SK-N-SH treated with all-trans-retinoic acid at 6 μM for 48 hours (cell line): ENCODE data around the gene ZSCAN31.

Experiments
- ATAC-seq: fragments of 200-7000 bp; cut with Tn5 transposase; 3 replicates; pipeline ENCODE4 v1.9.1; 2020; ENCODE audit warnings: mild to moderate bottlenecking, moderate library complexity
- BACH2 ChIP-seq: fragments of 250-450 bp; sonication (Bioruptor Pico); IDR thresholded peaks from 2 replicates; pipeline ENCODE4 v1.9.0; 2021; ENCODE audit warnings: mild to moderate bottlenecking, borderline replicate concordance
- CSDC2 ChIP-seq: fragments of 250-450 bp; sonication (Bioruptor Pico); IDR thresholded peaks from 2 replicates; pipeline ENCODE4 v1.5.0; 2020; ENCODE audit warnings: mild to moderate bottlenecking, moderate library complexity
- GLIS3 ChIP-seq: fragments of 250-450 bp; sonication (Bioruptor Pico); IDR thresholded peaks from 2 replicates; pipeline ENCODE4 v1.5.0; 2020; ENCODE audit warnings: mild to moderate bottlenecking, moderate library complexity
- ISL1 ChIP-seq: fragments of 250-450 bp; sonication (Bioruptor Pico); IDR thresholded peaks from 2 replicates; pipeline ENCODE4 v2.1.2; 2022; ENCODE audit warnings: mild to moderate bottlenecking, moderate library complexity
- OSR1 ChIP-seq: fragments of 250-450 bp; sonication (Bioruptor Pico); IDR thresholded peaks from 2 replicates; pipeline ENCODE4 v1.8.0; 2022; ENCODE audit warnings: moderate library complexity, mild to moderate bottlenecking, inconsistent platforms
- PPARA ChIP-seq: fragments of 250-450 bp; sonication (Bioruptor Pico); IDR thresholded peaks from 2 replicates; pipeline ENCODE4 v1.5.0; 2020; ENCODE audit warnings: mild to moderate bottlenecking, borderline replicate concordance
- RARB ChIP-seq: fragments of 250-450 bp; sonication (Bioruptor Pico); IDR thresholded peaks from 2 replicates; pipeline ENCODE4 v1.8.0; 2021; ENCODE audit warnings: mild to moderate bottlenecking, moderate library complexity
- SNAI2 ChIP-seq: fragments of 250-450 bp; sonication (Bioruptor Pico); IDR thresholded peaks from 2 replicates; pipeline ENCODE4 v1.5.0; 2020; ENCODE audit warnings: mild to moderate bottlenecking, moderate library complexity
- TCF4 ChIP-seq: fragments of 250-450 bp; sonication (Bioruptor Pico); IDR thresholded peaks from 2 replicates; pipeline ENCODE4 v1.8.0; 2021; ENCODE audit warnings: mild to moderate bottlenecking, moderate library complexity, borderline replicate concordance
- TOX ChIP-seq: fragments of 250-450 bp; sonication (Bioruptor Pico); IDR thresholded peaks from 2 replicates; pipeline ENCODE4 v1.8.0; 2021; ENCODE audit warnings: mild to moderate bottlenecking, moderate library complexity, borderline replicate concordance
- ZC3H10 ChIP-seq: fragments of 250-450 bp; sonication (Bioruptor Pico); IDR thresholded peaks from 2 replicates; pipeline ENCODE4 v1.5.1; 2021; ENCODE audit warnings: mild to moderate bottlenecking, moderate library complexity
- ZFP3 ChIP-seq: fragments of 250-450 bp; sonication (Bioruptor Pico); IDR thresholded peaks from 2 replicates; pipeline ENCODE4 v1.5.0; 2020; ENCODE audit warnings: mild to moderate bottlenecking, moderate library complexity
- ZNF565 ChIP-seq: fragments of 450-650 bp; formaldehyde crosslinking; conservative IDR thresholded peaks from 2 replicates; pipeline ENCODE4 v1.5.0; 2020; ENCODE audit warnings: low read depth, mild to moderate bottlenecking, moderate library complexity
- ZNF70 ChIP-seq: fragments of 450-650 bp; formaldehyde crosslinking; IDR thresholded peaks from 2 replicates; pipeline ENCODE4 v1.5.0; 2020; ENCODE audit warnings: mild to moderate bottlenecking, moderate library complexity
- TF ChIP-seq, protein P1 (sequence below): fragments of 250-450 bp; sonication (Bioruptor Pico); IDR thresholded peaks from 2 replicates; pipeline ENCODE4 v1.8.0; 2021; ENCODE audit warnings: low read depth, mild to moderate bottlenecking, moderate library complexity, borderline replicate concordance
- TF ChIP-seq, protein P2 (sequence below): fragments of 250-450 bp; sonication (Bioruptor Pico); IDR thresholded peaks from 2 replicates; pipeline ENCODE4 v1.5.1; 2020; ENCODE audit warnings: low read depth, mild to moderate bottlenecking, moderate library complexity
- TF ChIP-seq, protein P3 (sequence below): fragments of 250-450 bp; sonication (Bioruptor Pico); IDR thresholded peaks from 2 replicates; pipeline ENCODE4 v1.8.0; 2020; ENCODE audit warnings: mild to moderate bottlenecking, moderate library complexity, borderline replicate concordance
- TF ChIP-seq, protein P4 (sequence below): fragments of 250-450 bp; sonication (Bioruptor Pico); IDR thresholded peaks from 2 replicates; pipeline ENCODE4 v1.5.0; 2020; ENCODE audit warnings: mild to moderate bottlenecking, moderate library complexity
- TF ChIP-seq, protein P5 (sequence below): fragments of 250-450 bp; sonication (Bioruptor Pico); IDR thresholded peaks from 2 replicates; pipeline ENCODE4 v1.5.1; 2021; ENCODE audit warnings: mild to moderate bottlenecking, moderate library complexity

The ZSCAN31 gene

DNA sequence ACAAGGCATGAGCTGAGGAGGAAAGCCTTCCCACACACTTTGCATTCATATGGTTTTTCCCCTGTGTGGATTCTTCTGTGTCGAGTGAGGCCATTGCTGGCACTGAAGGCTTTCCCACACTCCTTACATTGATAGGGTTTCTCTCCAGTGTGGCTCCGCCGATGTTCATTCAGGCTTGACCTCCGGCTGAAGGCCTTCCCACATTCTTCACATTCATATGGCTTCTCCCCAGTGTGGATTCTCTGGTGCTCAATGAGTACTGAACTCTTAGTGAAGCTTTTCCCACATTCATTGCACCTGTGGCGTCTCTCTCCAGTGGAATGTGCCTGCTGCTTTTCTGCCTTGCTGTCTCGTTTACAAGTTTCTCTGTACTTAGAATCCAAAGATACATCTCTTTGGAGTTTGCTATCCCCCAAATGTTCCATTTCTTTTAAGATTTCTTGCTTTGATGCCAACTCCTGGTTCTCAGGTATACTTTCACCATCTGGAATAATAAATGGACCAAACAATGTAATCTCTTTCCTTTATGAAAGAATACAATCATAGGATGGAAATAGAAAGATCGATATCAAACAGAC, 9.5 kb downstream of the ZSCAN31 start:
- TF ChIP-seq, protein P1, sequence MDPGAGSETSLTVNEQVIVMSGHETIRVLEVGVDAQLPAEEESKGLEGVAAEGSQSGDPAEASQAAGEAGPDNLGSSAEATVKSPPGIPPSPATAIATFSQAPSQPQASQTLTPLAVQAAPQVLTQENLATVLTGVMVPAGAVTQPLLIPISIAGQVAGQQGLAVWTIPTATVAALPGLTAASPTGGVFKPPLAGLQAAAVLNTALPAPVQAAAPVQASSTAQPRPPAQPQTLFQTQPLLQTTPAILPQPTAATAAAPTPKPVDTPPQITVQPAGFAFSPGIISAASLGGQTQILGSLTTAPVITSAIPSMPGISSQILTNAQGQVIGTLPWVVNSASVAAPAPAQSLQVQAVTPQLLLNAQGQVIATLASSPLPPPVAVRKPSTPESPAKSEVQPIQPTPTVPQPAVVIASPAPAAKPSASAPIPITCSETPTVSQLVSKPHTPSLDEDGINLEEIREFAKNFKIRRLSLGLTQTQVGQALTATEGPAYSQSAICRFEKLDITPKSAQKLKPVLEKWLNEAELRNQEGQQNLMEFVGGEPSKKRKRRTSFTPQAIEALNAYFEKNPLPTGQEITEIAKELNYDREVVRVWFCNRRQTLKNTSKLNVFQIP (CRISPR knock-in tag), result no peak
- TF ChIP-seq TCF4 (CRISPR knock-in tag), result no peak
- TF ChIP-seq GLIS3 (CRISPR knock-in tag), result no peak
- no peak for TF ChIP-seq ZFP3 (CRISPR knock-in tag)
- no peak for TF ChIP-seq ISL1
- TF ChIP-seq PPARA, result no peak
- TF ChIP-seq ZNF70 (CRISPR knock-in tag), result no peak
- TF ChIP-seq, protein P2, sequence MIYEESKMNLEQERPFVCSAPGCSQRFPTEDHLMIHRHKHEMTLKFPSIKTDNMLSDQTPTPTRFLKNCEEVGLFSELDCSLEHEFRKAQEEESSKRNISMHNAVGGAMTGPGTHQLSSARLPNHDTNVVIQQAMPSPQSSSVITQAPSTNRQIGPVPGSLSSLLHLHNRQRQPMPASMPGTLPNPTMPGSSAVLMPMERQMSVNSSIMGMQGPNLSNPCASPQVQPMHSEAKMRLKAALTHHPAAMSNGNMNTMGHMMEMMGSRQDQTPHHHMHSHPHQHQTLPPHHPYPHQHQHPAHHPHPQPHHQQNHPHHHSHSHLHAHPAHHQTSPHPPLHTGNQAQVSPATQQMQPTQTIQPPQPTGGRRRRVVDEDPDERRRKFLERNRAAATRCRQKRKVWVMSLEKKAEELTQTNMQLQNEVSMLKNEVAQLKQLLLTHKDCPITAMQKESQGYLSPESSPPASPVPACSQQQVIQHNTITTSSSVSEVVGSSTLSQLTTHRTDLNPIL (CRISPR knock-in tag), result no peak
- no peak for TF ChIP-seq OSR1 (CRISPR knock-in tag)
- TF ChIP-seq ZC3H10, result no peak
- TF ChIP-seq, protein P3, sequence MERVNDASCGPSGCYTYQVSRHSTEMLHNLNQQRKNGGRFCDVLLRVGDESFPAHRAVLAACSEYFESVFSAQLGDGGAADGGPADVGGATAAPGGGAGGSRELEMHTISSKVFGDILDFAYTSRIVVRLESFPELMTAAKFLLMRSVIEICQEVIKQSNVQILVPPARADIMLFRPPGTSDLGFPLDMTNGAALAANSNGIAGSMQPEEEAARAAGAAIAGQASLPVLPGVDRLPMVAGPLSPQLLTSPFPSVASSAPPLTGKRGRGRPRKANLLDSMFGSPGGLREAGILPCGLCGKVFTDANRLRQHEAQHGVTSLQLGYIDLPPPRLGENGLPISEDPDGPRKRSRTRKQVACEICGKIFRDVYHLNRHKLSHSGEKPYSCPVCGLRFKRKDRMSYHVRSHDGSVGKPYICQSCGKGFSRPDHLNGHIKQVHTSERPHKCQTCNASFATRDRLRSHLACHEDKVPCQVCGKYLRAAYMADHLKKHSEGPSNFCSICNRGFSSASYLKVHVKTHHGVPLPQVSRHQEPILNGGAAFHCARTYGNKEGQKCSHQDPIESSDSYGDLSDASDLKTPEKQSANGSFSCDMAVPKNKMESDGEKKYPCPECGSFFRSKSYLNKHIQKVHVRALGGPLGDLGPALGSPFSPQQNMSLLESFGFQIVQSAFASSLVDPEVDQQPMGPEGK (CRISPR knock-in tag), result no peak
- no peak for TF ChIP-seq SNAI2 (CRISPR knock-in tag)
- no peak for TF ChIP-seq ZNF565
- no peak for TF ChIP-seq TOX (CRISPR knock-in tag)
- TF ChIP-seq BACH2 (CRISPR knock-in tag), result no peak
- TF ChIP-seq, protein P4, sequence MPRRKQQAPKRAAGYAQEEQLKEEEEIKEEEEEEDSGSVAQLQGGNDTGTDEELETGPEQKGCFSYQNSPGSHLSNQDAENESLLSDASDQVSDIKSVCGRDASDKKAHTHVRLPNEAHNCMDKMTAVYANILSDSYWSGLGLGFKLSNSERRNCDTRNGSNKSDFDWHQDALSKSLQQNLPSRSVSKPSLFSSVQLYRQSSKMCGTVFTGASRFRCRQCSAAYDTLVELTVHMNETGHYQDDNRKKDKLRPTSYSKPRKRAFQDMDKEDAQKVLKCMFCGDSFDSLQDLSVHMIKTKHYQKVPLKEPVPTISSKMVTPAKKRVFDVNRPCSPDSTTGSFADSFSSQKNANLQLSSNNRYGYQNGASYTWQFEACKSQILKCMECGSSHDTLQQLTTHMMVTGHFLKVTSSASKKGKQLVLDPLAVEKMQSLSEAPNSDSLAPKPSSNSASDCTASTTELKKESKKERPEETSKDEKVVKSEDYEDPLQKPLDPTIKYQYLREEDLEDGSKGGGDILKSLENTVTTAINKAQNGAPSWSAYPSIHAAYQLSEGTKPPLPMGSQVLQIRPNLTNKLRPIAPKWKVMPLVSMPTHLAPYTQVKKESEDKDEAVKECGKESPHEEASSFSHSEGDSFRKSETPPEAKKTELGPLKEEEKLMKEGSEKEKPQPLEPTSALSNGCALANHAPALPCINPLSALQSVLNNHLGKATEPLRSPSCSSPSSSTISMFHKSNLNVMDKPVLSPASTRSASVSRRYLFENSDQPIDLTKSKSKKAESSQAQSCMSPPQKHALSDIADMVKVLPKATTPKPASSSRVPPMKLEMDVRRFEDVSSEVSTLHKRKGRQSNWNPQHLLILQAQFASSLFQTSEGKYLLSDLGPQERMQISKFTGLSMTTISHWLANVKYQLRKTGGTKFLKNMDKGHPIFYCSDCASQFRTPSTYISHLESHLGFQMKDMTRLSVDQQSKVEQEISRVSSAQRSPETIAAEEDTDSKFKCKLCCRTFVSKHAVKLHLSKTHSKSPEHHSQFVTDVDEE (CRISPR knock-in tag), result no peak
- TF ChIP-seq, protein P5, sequence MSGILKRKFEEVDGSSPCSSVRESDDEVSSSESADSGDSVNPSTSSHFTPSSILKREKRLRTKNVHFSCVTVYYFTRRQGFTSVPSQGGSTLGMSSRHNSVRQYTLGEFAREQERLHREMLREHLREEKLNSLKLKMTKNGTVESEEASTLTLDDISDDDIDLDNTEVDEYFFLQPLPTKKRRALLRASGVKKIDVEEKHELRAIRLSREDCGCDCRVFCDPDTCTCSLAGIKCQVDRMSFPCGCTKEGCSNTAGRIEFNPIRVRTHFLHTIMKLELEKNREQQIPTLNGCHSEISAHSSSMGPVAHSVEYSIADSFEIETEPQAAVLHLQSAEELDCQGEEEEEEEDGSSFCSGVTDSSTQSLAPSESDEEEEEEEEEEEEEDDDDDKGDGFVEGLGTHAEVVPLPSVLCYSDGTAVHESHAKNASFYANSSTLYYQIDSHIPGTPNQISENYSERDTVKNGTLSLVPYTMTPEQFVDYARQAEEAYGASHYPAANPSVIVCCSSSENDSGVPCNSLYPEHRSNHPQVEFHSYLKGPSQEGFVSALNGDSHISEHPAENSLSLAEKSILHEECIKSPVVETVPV (CRISPR knock-in tag), result no peak
- TF ChIP-seq, all 23 proteins: peak for 0
- ATAC-seq, result no peak

DNA sequence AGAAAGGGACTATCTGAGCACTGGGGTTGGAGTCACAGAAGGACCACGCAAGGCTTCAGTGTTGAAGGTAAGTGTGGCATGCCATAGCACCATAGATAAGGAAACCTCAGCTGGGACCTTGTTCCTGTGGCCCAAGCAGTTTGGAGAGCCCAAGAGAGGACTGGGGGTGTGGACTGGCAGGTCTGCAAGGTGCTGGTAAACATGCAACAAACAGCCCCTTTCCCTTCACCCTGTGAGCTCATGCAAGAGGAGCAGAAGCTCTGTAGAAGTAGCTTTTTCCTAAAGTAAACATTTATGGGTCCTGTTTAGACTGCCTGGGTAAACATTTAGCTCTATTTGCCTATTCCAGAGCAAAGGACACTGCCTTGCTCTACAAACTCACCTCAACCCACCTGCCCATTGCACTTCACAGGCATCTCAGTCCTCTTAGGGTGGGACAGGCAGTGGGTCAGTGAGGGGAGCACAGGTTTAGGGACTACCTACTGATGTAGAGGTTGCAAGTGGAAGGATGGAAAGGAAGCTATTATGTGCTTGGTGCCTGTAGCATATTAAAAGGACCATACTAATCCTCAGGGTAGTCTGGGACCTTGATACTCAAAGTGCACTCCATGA, 12.0 kb downstream of the ZSCAN31 start:
- TF ChIP-seq CSDC2 (no peak), TCF4 (CRISPR knock-in tag) (no peak), SNAI2 (CRISPR knock-in tag) (no peak), ZNF565 (no peak)
- TF ChIP-seq, protein P1 (CRISPR knock-in tag), result no peak
- ATAC-seq, result no peak

DNA sequence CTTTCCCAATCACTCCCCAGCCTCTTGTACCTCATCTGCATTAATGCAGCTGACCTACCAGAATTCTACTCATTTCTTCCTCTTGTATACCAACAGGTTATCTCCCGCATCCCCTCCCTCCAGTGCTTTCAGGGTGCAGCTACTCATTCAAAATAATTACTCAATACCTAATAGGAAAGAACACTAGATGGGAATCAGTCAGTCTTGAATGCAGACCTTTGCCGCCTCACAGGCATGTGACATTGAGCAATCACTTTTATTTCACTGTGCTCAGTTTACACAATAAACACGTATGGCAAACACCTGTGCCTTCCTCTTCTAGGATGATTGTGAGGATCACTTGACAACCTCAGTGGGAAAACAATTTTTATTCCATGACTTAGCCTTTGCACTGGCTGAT, 13.3 kb downstream of the ZSCAN31 start:
- ATAC-seq, result no peak
- TF ChIP-seq, protein P4 (CRISPR knock-in tag), result no peak
- TF ChIP-seq OSR1 (CRISPR knock-in tag) (no peak), BACH2 (CRISPR knock-in tag) (no peak), TOX (CRISPR knock-in tag) (no peak), GLIS3 (CRISPR knock-in tag) (no peak), RARB (CRISPR knock-in tag) (no peak), ZNF565 (no peak), ZNF70 (CRISPR knock-in tag) (no peak), ISL1 (no peak)
- TF ChIP-seq, protein P2 (CRISPR knock-in tag), result no peak
